Esophagus squamous epithelium (tissue), 4 donors: Measurements from ENCODE around the gene RASGEF1C.

Experiments
- POLR2A ChIP-seq, 4 donors: fragments of 450-650 bp; IDR thresholded peaks; one replicate each; pipeline ENCODE4 v1.6.1; 2017; ENCODE audit warnings: antibody characterized with exemption in 4 of 4, mild to moderate bottlenecking in 4 of 4, moderate library complexity in 3 of 4
- TF ChIP-seq, protein P1 (sequence below), 6 experiments: fragments of 450-650 bp in 4 of 6; fragments of 200-600 bp in 2 of 6; sonication (generic) in 2 of 6; IDR thresholded peaks; one replicate each; pipeline ENCODE4 v1.5.1; 2016 to 2019; ENCODE audit warnings: antibody characterized with exemption in 6 of 6, mild to moderate bottlenecking in 4 of 6, moderate library complexity in 4 of 6

DNA sequence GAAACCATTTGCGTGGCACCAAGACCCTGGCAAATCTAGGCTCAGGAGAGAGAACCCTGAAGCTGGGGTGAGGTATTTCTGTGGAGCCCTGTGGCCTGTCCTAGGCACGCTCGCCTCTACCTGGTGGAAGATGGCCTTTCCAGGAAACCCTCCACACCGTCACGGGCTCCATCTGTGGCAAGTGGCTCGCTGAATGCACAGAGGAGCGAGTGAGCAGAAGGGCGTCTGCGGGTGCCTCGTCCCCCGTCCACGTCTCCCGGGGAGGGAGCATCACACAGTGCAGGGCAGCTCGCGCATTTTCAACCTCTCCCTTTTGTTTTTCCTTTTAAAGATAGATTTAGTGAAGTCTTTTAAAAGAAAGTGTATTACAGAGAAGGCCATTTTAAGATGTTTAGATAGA, 25.3 kb upstream of the RASGEF1C start:
- TF ChIP-seq, protein P1, sequence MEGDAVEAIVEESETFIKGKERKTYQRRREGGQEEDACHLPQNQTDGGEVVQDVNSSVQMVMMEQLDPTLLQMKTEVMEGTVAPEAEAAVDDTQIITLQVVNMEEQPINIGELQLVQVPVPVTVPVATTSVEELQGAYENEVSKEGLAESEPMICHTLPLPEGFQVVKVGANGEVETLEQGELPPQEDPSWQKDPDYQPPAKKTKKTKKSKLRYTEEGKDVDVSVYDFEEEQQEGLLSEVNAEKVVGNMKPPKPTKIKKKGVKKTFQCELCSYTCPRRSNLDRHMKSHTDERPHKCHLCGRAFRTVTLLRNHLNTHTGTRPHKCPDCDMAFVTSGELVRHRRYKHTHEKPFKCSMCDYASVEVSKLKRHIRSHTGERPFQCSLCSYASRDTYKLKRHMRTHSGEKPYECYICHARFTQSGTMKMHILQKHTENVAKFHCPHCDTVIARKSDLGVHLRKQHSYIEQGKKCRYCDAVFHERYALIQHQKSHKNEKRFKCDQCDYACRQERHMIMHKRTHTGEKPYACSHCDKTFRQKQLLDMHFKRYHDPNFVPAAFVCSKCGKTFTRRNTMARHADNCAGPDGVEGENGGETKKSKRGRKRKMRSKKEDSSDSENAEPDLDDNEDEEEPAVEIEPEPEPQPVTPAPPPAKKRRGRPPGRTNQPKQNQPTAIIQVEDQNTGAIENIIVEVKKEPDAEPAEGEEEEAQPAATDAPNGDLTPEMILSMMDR (IDR thresholded peaks at IDR 0.05) = no peak
- no peak for TF ChIP-seq POLR2A (IDR thresholded peaks at IDR 0.05)
